Fibroblast of villous mesenchyme (primary cell): ENCODE measurements around the gene IFT80. TPM values are rescaled to one million over a fixed set of nuclear protein-coding genes. Genes with fewer than 3 reads are reported as not detected.
A peak's percentile ranks its signal among the peaks of the same experiment; 100 is the strongest.

Experiments used
- DNase-seq: peaks from one replicate; pipeline ENCODE4 v3.0.0-alpha.2; 2010; ENCODE audit warnings: low read depth
- H3K4me3 ChIP-seq: 2 replicates; pipeline ENCODE4 v1.5.1; 2011; ENCODE audit warnings: low read depth, mild to moderate bottlenecking, low read length
- total RNA-seq: library from RNA; depleted of rRNA; stranded (reverse); fragments of >200 nt; gene quantifications from 2 replicates; pipeline ENCODE4 v1.2.3, GENCODE V29; 2012
- TF ChIP-seq, protein P1 (sequence below): IDR thresholded peaks from 2 replicates; pipeline ENCODE4 v1.5.1; 2012; ENCODE audit warnings: low read depth, mild to moderate bottlenecking, low read length; ENCODE audit not compliant: insufficient read depth

Gene IFT80
- total RNA-seq, 1 donor = 47.9 TPM

- no peak overlapping the region for H3K4me3 ChIP-seq
- TF ChIP-seq, protein P1, sequence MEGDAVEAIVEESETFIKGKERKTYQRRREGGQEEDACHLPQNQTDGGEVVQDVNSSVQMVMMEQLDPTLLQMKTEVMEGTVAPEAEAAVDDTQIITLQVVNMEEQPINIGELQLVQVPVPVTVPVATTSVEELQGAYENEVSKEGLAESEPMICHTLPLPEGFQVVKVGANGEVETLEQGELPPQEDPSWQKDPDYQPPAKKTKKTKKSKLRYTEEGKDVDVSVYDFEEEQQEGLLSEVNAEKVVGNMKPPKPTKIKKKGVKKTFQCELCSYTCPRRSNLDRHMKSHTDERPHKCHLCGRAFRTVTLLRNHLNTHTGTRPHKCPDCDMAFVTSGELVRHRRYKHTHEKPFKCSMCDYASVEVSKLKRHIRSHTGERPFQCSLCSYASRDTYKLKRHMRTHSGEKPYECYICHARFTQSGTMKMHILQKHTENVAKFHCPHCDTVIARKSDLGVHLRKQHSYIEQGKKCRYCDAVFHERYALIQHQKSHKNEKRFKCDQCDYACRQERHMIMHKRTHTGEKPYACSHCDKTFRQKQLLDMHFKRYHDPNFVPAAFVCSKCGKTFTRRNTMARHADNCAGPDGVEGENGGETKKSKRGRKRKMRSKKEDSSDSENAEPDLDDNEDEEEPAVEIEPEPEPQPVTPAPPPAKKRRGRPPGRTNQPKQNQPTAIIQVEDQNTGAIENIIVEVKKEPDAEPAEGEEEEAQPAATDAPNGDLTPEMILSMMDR = no peak
- DNase-seq = no peak
These were observed 22.3 kb downstream of the IFT80 start for GRCh38 chr3:160376681-160377080.

DNA sequence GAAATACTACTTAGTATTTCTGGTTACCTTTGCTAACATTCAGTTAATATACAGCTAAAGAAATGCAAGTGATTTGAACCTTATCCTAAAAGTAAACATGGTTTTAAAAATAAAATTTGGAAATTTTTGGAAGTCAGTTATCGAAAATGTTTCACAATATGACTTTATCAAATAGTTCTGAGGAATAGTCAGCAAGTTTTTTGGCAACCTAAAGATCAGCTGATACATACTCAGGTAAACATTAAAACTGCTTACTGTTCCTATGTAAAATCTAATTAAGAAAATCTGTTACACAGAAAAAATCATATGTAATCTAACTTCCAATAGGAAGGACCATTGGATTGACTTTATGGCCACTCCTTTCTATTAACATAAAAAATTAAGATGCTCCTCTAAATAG, 24.1 kb downstream of the IFT80 start:
- DNase-seq = no peak
- TF ChIP-seq, protein P1 = no peak
- H3K4me3 ChIP-seq = no peak overlapping the region

- no peak overlapping the region for H3K4me3 ChIP-seq
- DNase-seq = no peak
- TF ChIP-seq, protein P1 = no peak
These were observed 24.6 kb downstream of the IFT80 start for GRCh38 chr3:160374472-160374871.

GRCh38 chr3:160373655-160374054, 25.4 kb downstream of the IFT80 start:
- no peak for DNase-seq
- TF ChIP-seq, protein P1 = no peak
- H3K4me3 ChIP-seq = no peak overlapping the region

- DNase-seq = peak; percentile 89
- no peak overlapping the region for H3K4me3 ChIP-seq
- TF ChIP-seq, protein P1 = no peak
These were observed 26.2 kb downstream of the IFT80 start for GRCh38 chr3:160372780-160373179.

- no peak for DNase-seq
- H3K4me3 ChIP-seq = no peak overlapping the region
- TF ChIP-seq, protein P1 = no peak
These were observed 27.8 kb downstream of the IFT80 start for GRCh38 chr3:160370987-160371857.
